ENCODE measurements around the gene OR10H1.
"Not testable (repeated sequence)": the region's sequence is repeated elsewhere in the genome, so short reads cannot be mapped to it uniquely, and the experiment has no call there.

Gene OR10H1

GRCh38 chr19:15828611-15829305 lies 13.3 kb upstream of the OR10H1 start:
- DNase-seq (ENCODE audit: low read depth in 3 of 3, low spot score in 1 of 3), result not testable (repeated sequence)

- DNase-seq (ENCODE audit: low read depth in 3 of 3, low spot score in 1 of 3), result no peak
These were observed 12.7 kb upstream of the OR10H1 start for GRCh38 chr19:15828121-15828610.

DNA sequence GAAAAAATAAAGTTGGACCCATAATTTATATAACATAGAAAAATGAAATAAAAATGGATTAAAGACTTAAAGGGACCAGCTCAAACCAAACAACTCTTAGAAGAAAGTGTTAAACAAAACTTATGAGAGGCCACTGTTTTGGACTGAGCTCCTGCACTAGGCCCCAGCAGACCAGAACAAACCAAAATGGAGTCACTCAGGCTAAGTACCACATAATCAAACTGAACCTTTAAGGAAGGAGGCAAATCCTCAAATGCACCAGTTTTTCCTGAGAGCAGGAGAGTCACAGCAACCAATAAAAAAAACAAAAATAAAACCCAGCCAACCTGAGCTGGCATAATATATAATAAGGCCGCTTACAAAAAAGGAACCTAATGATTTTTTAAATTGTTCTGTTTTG lies 10.3 kb upstream of the OR10H1 start:
- DNase-seq (ENCODE audit: low read depth in 3 of 3, low spot score in 1 of 3), result no peak

GRCh38 chr19:15820646-15821045 lies 5.2 kb upstream of the OR10H1 start:
- DNase-seq (ENCODE audit: low read depth in 3 of 3, low spot score in 1 of 3), result no peak

DNA sequence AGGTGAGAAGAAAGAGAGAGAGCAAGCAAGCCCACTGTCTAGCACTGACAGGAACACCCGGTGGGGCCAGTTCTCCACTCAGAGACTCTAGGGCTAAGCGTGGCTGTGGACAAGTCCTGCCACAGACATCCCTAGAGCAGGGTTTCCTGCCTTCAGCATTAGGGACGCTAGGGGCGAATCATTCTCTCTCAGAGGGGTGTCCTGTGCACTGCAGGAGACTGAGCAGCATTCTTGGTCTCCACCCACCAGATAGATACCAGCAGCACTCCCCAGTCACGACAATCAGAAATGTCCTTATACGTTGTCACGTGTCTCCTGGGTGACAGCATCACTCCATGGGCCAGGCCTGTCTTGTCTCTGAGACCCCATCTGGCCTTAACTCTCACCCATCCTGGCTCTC lies 1.5 kb downstream of the OR10H1 start:
- DNase-seq (ENCODE audit: low read depth in 3 of 3, low spot score in 1 of 3), result no peak

DNA sequence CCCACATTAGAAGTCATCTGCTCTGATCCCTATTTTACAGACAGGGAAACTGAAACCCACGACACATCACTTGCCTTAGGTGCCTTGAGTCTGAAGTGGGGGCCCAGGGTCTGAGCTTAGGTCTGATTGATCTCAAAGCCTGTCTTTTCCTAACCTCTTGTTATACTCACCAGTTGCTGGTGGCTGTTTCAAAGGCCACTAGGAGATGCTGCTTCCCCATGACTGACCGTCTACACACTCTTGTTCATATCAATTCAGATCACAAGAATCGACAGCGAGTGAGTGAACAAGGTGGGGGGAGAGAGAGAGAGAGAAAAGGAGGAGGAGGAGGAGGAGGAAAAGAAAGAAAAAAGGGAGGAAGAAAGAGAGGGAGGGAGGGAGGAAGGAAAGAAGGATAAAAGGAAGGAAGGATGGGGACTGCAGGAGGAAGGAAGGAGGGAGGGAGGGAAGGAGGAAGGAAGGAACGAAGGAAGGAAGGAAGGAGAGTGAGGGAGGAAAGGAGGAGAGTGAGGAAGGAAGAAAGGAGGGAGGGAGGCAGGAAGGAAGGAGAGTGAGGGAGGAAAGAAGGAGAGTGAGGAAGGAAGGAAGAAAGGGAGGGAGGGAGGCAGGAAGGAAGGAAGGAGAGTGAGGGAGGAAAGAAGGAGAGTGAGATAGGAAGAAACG lies 3.3 kb downstream of the OR10H1 start:
- DNase-seq (ENCODE audit: low read depth in 3 of 3, low spot score in 1 of 3), result peak in 1 of 3 donors; percentile 8

DNA sequence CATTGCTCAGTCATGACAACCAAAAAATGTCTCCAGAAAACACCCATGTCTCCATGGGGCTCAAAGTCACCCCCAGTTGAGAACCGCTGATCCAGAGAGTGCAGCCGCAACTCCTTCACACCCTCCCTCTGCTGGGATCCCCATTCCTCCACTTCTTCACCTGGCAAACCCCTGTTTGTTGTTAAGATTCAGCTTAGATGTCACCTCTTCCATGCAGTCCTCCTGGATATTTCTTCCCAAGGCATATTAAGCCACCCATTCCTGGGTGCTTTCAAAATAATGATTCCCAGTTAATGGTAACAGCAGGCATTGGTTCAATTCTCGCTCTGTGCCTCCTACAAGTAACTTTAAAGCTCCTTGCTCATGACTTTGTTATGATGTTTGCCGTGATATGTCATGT lies 4.0 kb downstream of the OR10H1 start:
- no peak for DNase-seq (ENCODE audit: low read depth in 3 of 3, low spot score in 1 of 3)

DNA sequence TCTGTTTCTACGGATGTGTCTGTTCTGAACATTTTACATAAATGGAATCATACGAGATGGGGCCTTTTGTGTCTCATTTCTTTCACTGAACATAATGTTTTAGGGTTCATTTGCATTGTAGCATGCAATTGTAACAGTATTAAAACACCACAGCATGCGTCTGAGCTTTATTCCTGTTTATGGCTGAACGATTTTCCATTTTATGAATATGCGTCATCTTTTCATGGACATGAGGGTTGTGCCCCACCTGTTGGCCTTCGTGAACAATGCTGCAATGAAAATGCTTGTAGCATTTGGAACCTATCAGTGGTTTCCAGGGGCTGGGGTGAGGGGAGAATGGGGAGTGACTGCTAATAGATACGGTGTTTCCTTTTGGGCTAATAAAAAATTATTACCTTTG lies 5.1 kb downstream of the OR10H1 start:
- no peak for DNase-seq (ENCODE audit: low read depth in 3 of 3, low spot score in 1 of 3)

GRCh38 chr19:15794279-15794678 lies 21.2 kb downstream of the OR10H1 start:
- DNase-seq (ENCODE audit: low read depth in 3 of 3, low spot score in 1 of 3), result not testable (repeated sequence)

GRCh38 chr19:15790096-15790495 lies 25.4 kb downstream of the OR10H1 start:
- DNase-seq (ENCODE audit: low read depth in 3 of 3, low spot score in 1 of 3), result no peak

DNA sequence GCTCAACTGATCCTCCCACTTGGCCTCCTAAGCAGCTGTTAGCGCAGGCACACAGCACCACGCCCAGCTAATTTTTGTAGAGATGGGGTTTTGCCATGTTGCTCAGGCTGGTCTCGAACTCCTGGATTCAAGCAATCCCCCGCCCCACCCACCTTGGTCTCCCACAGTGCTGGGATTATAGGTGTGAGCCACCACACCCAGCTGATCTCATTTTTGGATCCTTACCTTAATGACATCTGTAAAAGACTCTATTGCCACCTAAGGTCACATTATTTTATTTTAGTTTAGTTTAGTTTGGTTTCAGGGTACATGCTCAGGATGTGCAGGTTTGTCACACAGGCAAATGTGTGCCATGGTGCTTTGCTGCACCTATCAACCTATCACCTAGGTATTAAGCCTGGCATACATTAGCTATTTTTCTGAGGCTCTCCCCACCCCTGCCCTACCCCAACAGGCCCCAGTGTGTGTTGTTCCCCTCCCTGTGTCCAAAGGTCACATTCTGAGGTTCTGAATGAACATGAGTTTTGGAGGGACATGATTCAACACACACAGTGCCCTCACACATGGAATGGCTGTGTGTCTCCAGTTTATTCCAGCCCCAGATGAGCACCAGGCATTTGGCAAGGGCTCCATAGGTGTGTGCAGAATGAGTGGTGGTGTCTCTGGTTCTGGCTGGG lies 26.7 kb downstream of the OR10H1 start:
- DNase-seq (ENCODE audit: low read depth in 3 of 3, low spot score in 1 of 3), result no peak

GRCh38 chr19:15787611-15788155 lies 27.8 kb downstream of the OR10H1 start, which contains the start of gene OR10H5:
OR10H5 (plus strand) TSS chr19:15787661; CDS start chr19:15794049, 6,388 bp downstream.
- no peak for DNase-seq (ENCODE audit: low read depth in 3 of 3, low spot score in 1 of 3)

DNA sequence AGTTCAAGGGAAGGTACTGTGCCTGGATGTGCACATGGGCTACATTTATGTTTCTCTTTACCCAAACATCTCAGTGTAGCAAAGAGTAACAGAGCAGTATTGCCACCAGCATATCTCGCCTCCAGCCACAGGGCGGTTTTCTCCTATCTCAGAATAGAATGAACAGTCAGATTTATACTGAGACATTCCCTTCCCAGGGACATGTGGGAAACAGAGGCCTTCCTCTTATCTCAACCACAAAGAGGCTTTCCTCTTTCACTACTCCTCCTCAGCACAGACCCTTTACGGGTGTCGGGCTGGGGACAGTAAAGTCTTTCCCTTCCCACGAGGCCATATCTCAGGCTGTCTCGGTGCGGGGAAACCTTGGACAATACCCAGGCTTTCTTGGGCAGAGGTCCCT lies 32.6 kb downstream of the OR10H1 start:
- DNase-seq (ENCODE audit: low read depth in 3 of 3, low spot score in 1 of 3), result not testable (repeated sequence)

DNA sequence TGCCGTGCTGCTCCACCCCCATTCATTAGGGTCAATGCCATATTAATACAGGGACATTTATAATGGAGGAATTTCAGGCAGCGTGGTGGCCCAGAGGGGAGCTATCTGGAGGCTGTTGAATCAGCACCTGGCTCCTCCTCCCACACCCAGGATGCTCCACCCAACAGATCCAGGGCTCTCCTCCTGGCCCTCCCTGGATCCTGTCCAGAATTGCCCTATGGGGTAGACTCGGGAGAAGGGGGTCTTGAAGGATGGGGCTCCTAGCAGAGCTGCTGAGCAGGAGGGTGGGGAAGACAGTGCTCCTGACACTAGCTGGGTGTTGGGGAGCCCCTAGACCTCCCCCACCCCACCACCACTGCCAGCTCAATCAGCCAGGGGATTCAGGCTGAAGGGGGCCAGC lies 33.3 kb downstream of the OR10H1 start:
- DNase-seq (ENCODE audit: low read depth in 3 of 3, low spot score in 1 of 3), result no peak

DNA sequence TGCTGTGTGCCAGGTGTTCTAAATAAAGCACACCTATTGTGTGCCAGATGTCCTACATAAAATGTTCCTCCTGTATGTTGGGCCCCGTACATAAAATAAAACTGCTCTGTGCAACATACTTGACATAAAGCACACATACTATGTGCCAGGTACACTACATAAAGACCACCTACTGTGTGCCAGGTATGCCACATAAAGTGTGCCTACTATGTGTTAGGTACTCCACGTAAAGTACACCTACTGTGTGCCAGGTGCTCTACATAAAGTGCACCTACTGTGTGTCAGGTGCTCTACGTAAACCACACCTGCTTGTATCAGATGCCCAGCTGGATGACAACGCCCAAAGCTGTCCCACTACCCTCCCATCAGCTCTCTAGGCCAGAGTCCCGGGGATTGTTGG lies 33.8 kb downstream of the OR10H1 start:
- no peak for DNase-seq (ENCODE audit: low read depth in 3 of 3, low spot score in 1 of 3)

DNA sequence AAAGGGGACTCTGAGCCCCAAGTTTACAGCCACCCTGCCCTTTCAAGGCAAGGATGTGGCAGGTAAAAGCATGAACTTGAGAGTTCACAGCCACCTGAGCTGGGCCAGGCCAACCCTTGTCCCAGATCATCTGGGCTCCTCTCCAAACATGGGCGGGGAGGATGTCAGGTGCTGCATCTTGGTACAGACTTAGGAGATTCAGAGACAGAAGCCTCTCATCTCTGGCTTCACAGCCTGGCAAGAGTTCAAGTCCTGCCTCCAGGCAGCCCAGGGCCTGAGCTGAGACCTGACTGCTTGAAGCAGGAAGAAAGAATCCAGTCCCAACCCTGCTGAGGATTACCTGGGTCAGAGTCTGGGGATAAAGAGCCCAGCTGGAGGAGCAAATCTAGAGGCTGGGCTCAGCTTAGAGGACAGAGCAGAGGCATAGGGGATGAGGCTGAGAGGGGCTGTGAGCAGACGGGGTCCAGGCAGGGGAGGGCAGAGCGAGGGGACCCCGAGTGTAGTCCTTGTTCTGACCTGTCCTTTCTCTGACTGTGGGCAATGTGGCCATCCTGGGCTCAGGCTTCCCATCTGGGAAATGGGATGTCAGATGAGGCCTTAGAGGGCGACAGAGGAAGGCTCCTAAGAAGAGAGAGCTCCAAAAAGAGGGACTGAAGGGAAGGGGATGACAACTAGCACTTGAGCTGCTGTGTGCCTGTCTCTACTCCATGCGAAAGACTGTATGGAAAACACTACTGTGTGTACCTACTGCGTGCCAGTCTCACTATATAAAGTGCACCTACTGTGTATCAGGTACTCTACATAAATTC lies 34.6 kb downstream of the OR10H1 start:
- no peak for DNase-seq (ENCODE audit: low read depth in 3 of 3, low spot score in 1 of 3)

DNA sequence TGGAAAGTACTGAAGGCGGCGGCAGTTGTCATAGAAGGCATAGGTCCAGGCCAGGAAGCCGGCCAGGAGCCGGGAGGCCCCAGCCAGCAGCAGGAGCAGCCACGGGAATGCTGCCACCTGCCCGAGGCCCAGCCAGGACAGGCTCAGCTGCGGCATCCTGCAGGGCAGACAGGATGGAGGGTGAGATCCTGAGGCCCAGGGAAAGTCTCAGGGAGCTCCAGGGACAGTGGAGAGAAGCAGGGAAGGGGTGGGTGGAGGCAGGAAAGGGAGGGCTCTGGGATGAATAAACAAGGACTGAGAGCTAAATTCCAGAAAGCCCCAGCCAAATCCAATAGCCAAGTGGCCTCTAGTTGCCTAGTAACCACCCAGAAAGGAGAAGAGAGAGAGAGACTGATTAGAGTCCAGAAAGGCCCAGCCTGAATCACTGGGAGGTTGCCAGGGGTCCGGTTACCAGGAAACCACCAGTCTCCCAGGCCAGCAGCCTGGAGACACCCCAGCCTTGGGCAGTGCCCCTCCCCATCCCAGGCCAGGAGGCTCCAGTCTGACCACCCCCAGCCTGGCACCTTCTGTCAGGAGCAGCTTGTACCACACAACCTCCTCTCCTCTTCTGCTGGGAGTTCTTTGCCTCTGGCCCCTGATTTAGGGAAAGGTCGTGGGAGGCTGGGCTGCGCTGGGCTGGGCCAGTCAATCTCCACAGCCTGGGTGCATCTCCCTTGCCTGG lies 35.5 kb downstream of the OR10H1 start:
- DNase-seq (ENCODE audit: low read depth in 3 of 3, low spot score in 1 of 3), result no peak

GRCh38 chr19:15776991-15777970 lies 38.2 kb downstream of the OR10H1 start:
- no peak for DNase-seq (ENCODE audit: low read depth in 3 of 3, low spot score in 1 of 3)

DNA sequence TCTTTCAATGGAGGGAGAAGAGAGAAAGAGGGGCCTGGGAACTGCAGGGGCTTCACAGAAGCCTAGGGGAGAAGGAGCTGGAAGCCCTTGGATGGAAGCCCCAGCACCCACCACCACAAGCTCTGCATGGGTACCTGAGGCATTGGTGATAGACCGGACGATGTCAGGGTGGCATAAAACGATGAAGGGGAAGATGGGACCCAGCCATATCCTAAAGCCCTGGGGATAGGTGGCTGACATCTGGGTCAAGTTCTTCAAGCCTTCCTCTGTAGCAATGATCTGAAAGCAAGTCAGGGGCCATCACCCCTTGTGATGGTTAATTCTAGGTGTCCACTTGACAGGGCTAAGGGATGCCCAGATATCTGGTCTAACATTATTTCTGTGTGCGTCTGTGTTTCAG lies 39.2 kb downstream of the OR10H1 start:
- no peak for DNase-seq (ENCODE audit: low read depth in 3 of 3, low spot score in 1 of 3)
